Heart right ventricle (tissue), 16 donors: ENCODE data around the gene ADARB2. TPM values are rescaled to one million over a fixed set of nuclear protein-coding genes. Genes with fewer than 3 reads are reported as not detected.

Source experiments
- ATAC-seq, 8 donors: fragments of 200-7000 bp; cut with Tn5 transposase; one replicate each; pipeline ENCODE4 v1.9.1; 2020; ENCODE audit warnings: mild to moderate bottlenecking in 8 of 8, moderate library complexity in 8 of 8, moderate number of reproducible peaks in 1 of 8
- DNase-seq, 2 donors: peaks; one replicate each; pipeline ENCODE4 v3.0.0-alpha.2; 2020
- H3K27ac ChIP-seq, 10 donors: fragments of 200-600 bp; sonication (generic) in 2 of 10; one replicate each; pipeline versions ENCODE4 v1.5.0 to v1.8.0; 2020 to 2022; ENCODE audit warnings: mild to moderate bottlenecking in 3 of 10
- H3K27me3 ChIP-seq, 7 donors: fragments of 200-600 bp; one replicate each; pipeline ENCODE4 v1.8.0; 2021 to 2022; ENCODE audit warnings: mild to moderate bottlenecking in 2 of 7
- H3K36me3 ChIP-seq, 9 donors: fragments of 200-600 bp; sonication (generic) in 1 of 9; one replicate each; pipeline versions ENCODE4 v1.5.0 to v1.8.0; 2020 to 2022; ENCODE audit warnings: mild to moderate bottlenecking in 2 of 9
- H3K4me1 ChIP-seq, 9 donors: fragments of 200-600 bp; sonication (generic) in 1 of 9; one replicate each; pipeline versions ENCODE4 v1.5.0 to v1.8.0; 2020 to 2022; ENCODE audit warnings: mild to moderate bottlenecking in 4 of 9
- H3K4me3 ChIP-seq, 10 donors: fragments of 200-600 bp; sonication (generic) in 2 of 10; one replicate each; pipeline versions ENCODE4 v1.5.0 to v1.8.0; 2020 to 2022; ENCODE audit warnings: mild to moderate bottlenecking in 7 of 10, moderate library complexity in 2 of 10
- H3K9me3 ChIP-seq, 11 donors: fragments of 200-600 bp in 10 of 11; sonication (generic) in 2 of 11; one replicate each; pipeline versions ENCODE4 v1.5.0 to v1.8.0; 2013 to 2022; ENCODE audit warnings: mild to moderate bottlenecking in 2 of 11, control low read depth in 1 of 11, moderate library complexity in 1 of 11
- WGBS, 2 donors: extraction: QIAGEN DNeasy Blood & Tissue Kit; methylation state at CpG; one replicate each; pipeline ENCODE4 v1.1.7; 2013; ENCODE audit warnings: inconsistent platforms in 1 of 2; 5-methylcytosine and 5-hydroxymethylcytosine counted together
- intact Hi-C, 10 donors: fragments of 100-400 bp; cut with DNase I; formaldehyde crosslinking; loops; one replicate each; pipeline versions ENCODE4 v1.11.1 to v1.14.2; 2022
- polyA plus RNA-seq, 2 donors: library from polyadenylated mRNA; stranded (reverse); fragments of 200-250 nt; gene quantifications; one replicate each; pipeline ENCODE4 v1.2.3, GENCODE V29; 2013
- total RNA-seq, 10 donors: library from RNA; stranded (reverse); fragmentation: NEBNext Ultra II Directional in 3 of 10; extraction: Animal tissue kit (Norgen Biotek cat#: 25700) in 3 of 10; gene quantifications; one replicate each; pipeline versions ENCODE4 v1.2.1 to v1.2.4, GENCODE V29; 2021 to 2023
- TF ChIP-seq, protein P1 (sequence below), 9 donors: fragments of 200-600 bp; sonication (generic) in 2 of 9; IDR thresholded peaks; one replicate each; pipeline versions ENCODE4 v1.5.0 to v1.8.0; 2021 to 2022; ENCODE audit warnings: antibody characterized with exemption in 9 of 9, mild to moderate bottlenecking in 5 of 9, moderate library complexity in 1 of 9
- donor health status: Arrhythmogenic right ventricular cardiomyopathy.
- donor health status: ischemic (EF 13 %, LVEDD 7.1; RV severe dilation, severe dysfunction).
- donor health status: healthy with polysubstance abuse.
- donor health status: DM: no; HTN: yes; CAD: no.
- donor health status: DM: no; HTN: no; CAD: no.
- donor health status: ischemic (EF 25% LVEDD 6.9; RV normal size, moderate dysfunction).
- donor health status: ischemic (EF 25% LVEDD 5.7; RV mildly dilated, moderate dysfunction).
- donor health status: healthy.
- donor health status: DM: yes; HTN: yes; CAD: no.
- donor health status: Ischemic cardiomyopathy.
- donor health status: ischemic (EF 35%, LVEDD 5.7; RV mildly dilated, moderate dysfunction).
- donor health status: nonischemic (EF 11% LVEDD 7.7; RV severe dilation, severe dysfunction).
- donor health status: DM: yes; HTN: yes; CAD: no.
- donor health status: PGD.
- donor health status: ischemic (EF 29% LVEDD 5.4; RV normal size, mild dysfunction).
- donor health status: nonischemic (EF 23%, LVEDD 6.1; RV moderate dilation, normal function).

The ADARB2 gene
- total and polyA plus RNA-seq, 12 donors: 0.08 to 0.47 (median 0.17) TPM; not detected in 2

DNA sequence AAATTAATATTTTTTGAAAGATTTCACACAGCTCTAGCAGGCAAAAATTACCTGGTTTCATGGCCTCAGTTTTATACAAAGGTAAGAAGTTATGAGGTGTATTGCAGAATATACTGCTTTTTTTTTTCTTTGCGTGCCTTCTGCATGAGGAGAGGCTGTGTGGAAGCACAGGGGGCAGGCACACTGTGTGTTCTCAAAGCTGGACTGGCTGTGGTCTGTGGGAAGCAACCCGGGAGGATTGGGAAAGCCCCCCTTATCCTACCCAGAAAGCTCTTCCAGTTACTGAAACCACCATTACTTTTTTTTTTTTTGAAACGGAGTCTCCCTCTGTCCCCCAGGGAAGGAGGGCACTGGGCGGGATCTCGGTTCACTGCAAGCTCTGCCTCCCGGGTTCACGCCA is 25.0 kb downstream of the ADARB2 start:
- no peaks in the 10 kb centered on the region for H3K36me3 ChIP-seq
- DNase-seq (no peak), ATAC-seq (no peak)
- TF ChIP-seq, protein P1, sequence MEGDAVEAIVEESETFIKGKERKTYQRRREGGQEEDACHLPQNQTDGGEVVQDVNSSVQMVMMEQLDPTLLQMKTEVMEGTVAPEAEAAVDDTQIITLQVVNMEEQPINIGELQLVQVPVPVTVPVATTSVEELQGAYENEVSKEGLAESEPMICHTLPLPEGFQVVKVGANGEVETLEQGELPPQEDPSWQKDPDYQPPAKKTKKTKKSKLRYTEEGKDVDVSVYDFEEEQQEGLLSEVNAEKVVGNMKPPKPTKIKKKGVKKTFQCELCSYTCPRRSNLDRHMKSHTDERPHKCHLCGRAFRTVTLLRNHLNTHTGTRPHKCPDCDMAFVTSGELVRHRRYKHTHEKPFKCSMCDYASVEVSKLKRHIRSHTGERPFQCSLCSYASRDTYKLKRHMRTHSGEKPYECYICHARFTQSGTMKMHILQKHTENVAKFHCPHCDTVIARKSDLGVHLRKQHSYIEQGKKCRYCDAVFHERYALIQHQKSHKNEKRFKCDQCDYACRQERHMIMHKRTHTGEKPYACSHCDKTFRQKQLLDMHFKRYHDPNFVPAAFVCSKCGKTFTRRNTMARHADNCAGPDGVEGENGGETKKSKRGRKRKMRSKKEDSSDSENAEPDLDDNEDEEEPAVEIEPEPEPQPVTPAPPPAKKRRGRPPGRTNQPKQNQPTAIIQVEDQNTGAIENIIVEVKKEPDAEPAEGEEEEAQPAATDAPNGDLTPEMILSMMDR (IDR thresholded peaks at IDR 0.05): no peak
- no peaks in the 10 kb centered on the region for H3K4me1 ChIP-seq
- peaks cover 0 to under 1% (median 0%) of the 10 kb centered on the region in 11 donors for H3K9me3 ChIP-seq
- peaks cover 0 to 29% (median 7%) of the 10 kb centered on the region in 7 donors for H3K27me3 ChIP-seq
- no peak overlapping the region for H3K27ac ChIP-seq
- 87 to 92% methylated on average over 5 of the region's 7 CpGs for WGBS, 2 donors
- H3K4me3 ChIP-seq: no peak overlapping the region
- intact Hi-C loops: no loop called here

DNA sequence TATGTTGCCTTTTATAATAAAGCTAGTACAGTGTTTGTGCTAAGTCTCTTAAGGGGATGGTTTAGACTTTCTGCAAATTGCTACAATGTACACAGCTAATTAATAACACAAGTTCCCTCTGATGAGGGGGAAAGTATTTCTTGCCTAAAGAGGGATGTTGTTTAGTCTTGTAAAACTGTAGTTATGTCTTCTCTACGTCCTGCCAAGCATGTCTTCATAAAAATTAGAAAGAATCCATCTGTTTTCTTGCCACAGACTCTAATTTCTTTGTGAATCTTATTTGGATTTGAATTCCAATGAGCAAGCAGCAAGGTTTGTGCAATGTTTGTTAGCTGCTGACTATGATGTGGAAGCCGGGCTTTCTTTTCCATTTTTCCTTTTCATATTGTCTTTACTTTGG is 28.2 kb downstream of the ADARB2 start:
- Histone ChIP-seq H3K4me3 (no peak overlapping the region), H3K27ac (no peak overlapping the region), H3K36me3 (no peaks in the 10 kb centered on the region), H3K27me3 (peaks cover 0 to 15% (median 0%) of the 10 kb centered on the region in 7 donors), H3K4me1 (no peaks in the 10 kb centered on the region), H3K9me3 (peaks cover 0 to 6% (median 0%) of the 10 kb centered on the region in 11 donors)
- no peak for ATAC-seq
- intact Hi-C loops: no loop called here
- TF ChIP-seq, protein P1 (IDR thresholded peaks at IDR 0.05): no peak
- WGBS, 2 donors: 39 to 51% methylated on average over 2 of the region's 2 CpGs
- DNase-seq: no peak

DNA sequence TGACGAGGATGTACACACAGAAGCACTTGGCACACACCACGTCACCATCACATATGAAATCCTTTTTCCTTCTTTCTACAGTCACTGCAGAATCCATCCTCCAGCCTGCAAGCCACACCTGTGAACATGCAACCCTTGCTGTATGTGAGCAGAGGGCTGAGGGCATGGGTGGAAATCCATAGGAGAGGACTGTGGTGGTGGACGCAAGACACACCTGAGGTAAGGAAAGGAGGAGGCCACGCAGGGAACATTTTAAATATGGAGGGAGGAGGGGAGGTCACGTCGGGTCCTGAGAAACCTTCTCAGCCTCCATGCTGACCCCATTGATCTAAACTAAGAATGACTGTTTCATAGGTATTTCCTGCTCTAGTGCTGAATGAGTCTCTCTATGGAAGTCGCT is 28.6 kb downstream of the ADARB2 start:
- WGBS, 2 donors: 82 to 83% methylated on average over 7 of the region's 7 CpGs
- H3K4me1 ChIP-seq: no peaks in the 10 kb centered on the region
- intact Hi-C loops: no loop called here
- H3K4me3 ChIP-seq: no peak overlapping the region
- peaks cover 0 to 6% (median 0%) of the 10 kb centered on the region in 11 donors for H3K9me3 ChIP-seq
- H3K27me3 ChIP-seq: peaks cover 0 to 11% (median 0%) of the 10 kb centered on the region in 7 donors
- H3K36me3 ChIP-seq: no peaks in the 10 kb centered on the region
- DNase-seq (no peak), ATAC-seq (no peak)
- H3K27ac ChIP-seq: no peak overlapping the region
- TF ChIP-seq, protein P1 (IDR thresholded peaks at IDR 0.05): no peak

DNA sequence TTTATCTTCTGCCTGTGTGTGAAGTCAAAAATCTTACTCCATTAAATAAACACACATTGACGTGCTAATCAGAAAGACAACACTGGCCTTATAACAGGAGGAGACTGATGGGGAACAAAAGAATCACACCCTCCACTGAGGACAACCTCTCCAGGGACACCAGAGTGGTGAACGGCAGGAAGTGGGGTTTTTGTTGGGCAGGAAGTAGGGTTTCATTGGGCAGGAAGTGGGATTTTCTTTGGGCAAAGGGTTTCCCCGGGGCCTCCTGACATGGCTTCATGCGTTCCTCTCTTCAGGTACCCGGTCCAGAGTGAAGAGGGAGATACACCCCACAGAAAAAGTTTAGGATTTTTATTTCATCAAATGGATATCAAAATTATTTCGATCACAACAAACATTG is 30.6 kb downstream of the ADARB2 start:
- 32 to 37% methylated on average over 6 of the region's 6 CpGs for WGBS, 2 donors
- ATAC-seq (no peak), DNase-seq (no peak)
- Histone ChIP-seq H3K27me3 (peaks cover 0 to 8% (median 0%) of the 10 kb centered on the region in 7 donors), H3K4me3 (no peak overlapping the region), H3K27ac (no peak overlapping the region), H3K9me3 (peaks cover 0 to 10% (median 0%) of the 10 kb centered on the region in 11 donors), H3K36me3 (no peaks in the 10 kb centered on the region), H3K4me1 (no peaks in the 10 kb centered on the region)
- intact Hi-C loops: no loop called here
- TF ChIP-seq, protein P1 (IDR thresholded peaks at IDR 0.05): no peak
